DOHH2 (cell line): ENCODE results near the gene MGAT3.

Experiments used
- H3F3A ChIP-seq: fragments of 200-600 bp; sonication (generic), shearing (Covaris generic); 2 replicates; pipeline ENCODE4 v1.6.0; 2016; ENCODE audit warnings: antibody characterized with exemption, mild to moderate bottlenecking; ENCODE audit not compliant: control insufficient read depth, insufficient read depth
- H3K27ac ChIP-seq: fragments of 200-600 bp; sonication (generic); 2 replicates; pipeline ENCODE4 v1.5.1; 2014; ENCODE audit warnings: low read depth, mild to moderate bottlenecking, low read length, moderate library complexity
- H3K27me3 ChIP-seq: fragments of 200-600 bp; sonication (generic); 2 replicates; pipeline ENCODE4 v1.6.1; 2014; ENCODE audit warnings: mild to moderate bottlenecking, low read length, mixed read lengths; ENCODE audit not compliant: control insufficient read depth
- H3K36me3 ChIP-seq: fragments of 200-600 bp; sonication (generic); 2 replicates; pipeline ENCODE4 v1.6.1; 2014; ENCODE audit warnings: mild to moderate bottlenecking, low read length, moderate library complexity, mixed read lengths; ENCODE audit not compliant: control insufficient read depth
- H3K4me1 ChIP-seq: fragments of 200-600 bp; sonication (generic); 2 replicates; pipeline ENCODE4 v1.6.1; 2014; ENCODE audit warnings: mild to moderate bottlenecking, low read length, mixed read lengths; ENCODE audit not compliant: control insufficient read depth
- H3K4me2 ChIP-seq: fragments of 200-600 bp; sonication (generic); 2 replicates; pipeline ENCODE4 v1.6.0; 2014; ENCODE audit warnings: mild to moderate bottlenecking, low read length, moderate library complexity
- H3K4me3 ChIP-seq: fragments of 200-600 bp; sonication (generic); 2 replicates; pipeline ENCODE4 v1.5.1; 2014; ENCODE audit warnings: mild to moderate bottlenecking, low read length, mixed read lengths
- H3K79me2 ChIP-seq: fragments of 200-600 bp; sonication (generic); 2 replicates; pipeline ENCODE4 v1.6.1; 2014; ENCODE audit warnings: mild to moderate bottlenecking, low read length, mixed read lengths; ENCODE audit not compliant: control insufficient read depth
- H3K9me2 ChIP-seq: fragments of 200-600 bp; sonication (generic); replicated peaks from 2 replicates; pipeline ENCODE4 v1.6.1; 2014; ENCODE audit warnings: mild to moderate bottlenecking, low read length, mixed read lengths; ENCODE audit not compliant: control insufficient read depth
- H3K9me3 ChIP-seq: fragments of 200-600 bp; sonication (generic); 2 replicates; pipeline ENCODE4 v1.6.1; 2014; ENCODE audit warnings: antibody characterized with exemption, low read length, mixed read lengths; ENCODE audit not compliant: control insufficient read depth, insufficient read depth
- H4K20me1 ChIP-seq: fragments of 200-600 bp; sonication (generic); 2 replicates; pipeline ENCODE4 v1.6.0; 2014; ENCODE audit warnings: low read depth, mild to moderate bottlenecking, antibody characterized with exemption, low read length, moderate library complexity; ENCODE audit not compliant: control insufficient read depth, insufficient read depth
- CTCF ChIP-seq: fragments of 200-600 bp; sonication (generic); IDR thresholded peaks from one replicate; pipeline ENCODE4 v1.5.1; 2014; ENCODE audit warnings: antibody characterized with exemption, mild to moderate bottlenecking, low read depth, low read length; ENCODE audit not compliant: poor library complexity, severe bottlenecking
- EZH2phosphoT487 ChIP-seq: fragments of 200-600 bp; sonication (generic); IDR thresholded peaks from 2 replicates; pipeline ENCODE4 v1.6.1; 2017; ENCODE audit warnings: borderline replicate concordance, mild to moderate bottlenecking, antibody characterized with exemption, low read length, moderate library complexity, mixed read lengths

MGAT3 gene

GRCh38 chr22:39514373-39514973 is 57.7 kb downstream of the MGAT3 start:
- Histone ChIP-seq H3K79me2 (peaks cover 80% of the 10 kb centered on the region), H3K27me3 (no peaks in the 10 kb centered on the region), H3K36me3 (peaks cover 95% of the 10 kb centered on the region), H3K9me2 (no peaks in the 10 kb centered on the region), H3K4me3 (no peak overlapping the region), H3K4me2 (no peak overlapping the region), H3K4me1 (peaks cover 39% of the 10 kb centered on the region), H3K27ac (no peak overlapping the region), H4K20me1 (peaks cover 14% of the 10 kb centered on the region), H3F3A (peaks cover 29% of the 10 kb centered on the region), H3K9me3 (no peaks in the 10 kb centered on the region)
- no peak for TF ChIP-seq EZH2phosphoT487
- peak; percentile 87 for TF ChIP-seq CTCF

- Histone ChIP-seq H3F3A (peaks cover 30% of the 10 kb centered on the region), H3K4me2 (no peak overlapping the region), H4K20me1 (peaks cover 11% of the 10 kb centered on the region), H3K9me2 (no peaks in the 10 kb centered on the region), H3K27me3 (no peaks in the 10 kb centered on the region), H3K36me3 (peaks cover 92% of the 10 kb centered on the region), H3K27ac (no peak overlapping the region), H3K79me2 (peaks cover 78% of the 10 kb centered on the region), H3K9me3 (no peaks in the 10 kb centered on the region), H3K4me1 (peaks cover 39% of the 10 kb centered on the region), H3K4me3 (no peak overlapping the region)
- no peak for TF ChIP-seq CTCF
- TF ChIP-seq EZH2phosphoT487: no peak
These were observed 58.6 kb downstream of the MGAT3 start for GRCh38 chr22:39515266-39516050.

- H4K20me1 ChIP-seq: peaks cover 21% of the 10 kb centered on the region
- no peaks in the 10 kb centered on the region for H3K27me3 ChIP-seq
- H3K79me2 ChIP-seq: peaks cover 86% of the 10 kb centered on the region
- H3K4me2 ChIP-seq: no peak overlapping the region
- H3F3A ChIP-seq: peaks cover 48% of the 10 kb centered on the region
- H3K27ac ChIP-seq: peak overlapping the region; percentile 88; the same call in 1 of the 2 replicates
- H3K9me2 ChIP-seq: no peaks in the 10 kb centered on the region
- TF ChIP-seq CTCF: no peak
- TF ChIP-seq EZH2phosphoT487: no peak
- no peak overlapping the region for H3K4me3 ChIP-seq
- peaks cover 49% of the 10 kb centered on the region for H3K4me1 ChIP-seq
- no peaks in the 10 kb centered on the region for H3K9me3 ChIP-seq
- H3K36me3 ChIP-seq: peaks cover 92% of the 10 kb centered on the region
These were observed 60.7 kb downstream of the MGAT3 start for GRCh38 chr22:39517470-39517869.
